Measurements from ENCODE around the gene SLC20A1. TPM values are rescaled to one million over a fixed set of nuclear protein-coding genes. Genes with fewer than 3 reads are reported as not detected.

SLC20A1 gene
- total RNA-seq, 4 donors from 2014 or later: 5.0 to 19.2 (median 12.4) TPM

DNA sequence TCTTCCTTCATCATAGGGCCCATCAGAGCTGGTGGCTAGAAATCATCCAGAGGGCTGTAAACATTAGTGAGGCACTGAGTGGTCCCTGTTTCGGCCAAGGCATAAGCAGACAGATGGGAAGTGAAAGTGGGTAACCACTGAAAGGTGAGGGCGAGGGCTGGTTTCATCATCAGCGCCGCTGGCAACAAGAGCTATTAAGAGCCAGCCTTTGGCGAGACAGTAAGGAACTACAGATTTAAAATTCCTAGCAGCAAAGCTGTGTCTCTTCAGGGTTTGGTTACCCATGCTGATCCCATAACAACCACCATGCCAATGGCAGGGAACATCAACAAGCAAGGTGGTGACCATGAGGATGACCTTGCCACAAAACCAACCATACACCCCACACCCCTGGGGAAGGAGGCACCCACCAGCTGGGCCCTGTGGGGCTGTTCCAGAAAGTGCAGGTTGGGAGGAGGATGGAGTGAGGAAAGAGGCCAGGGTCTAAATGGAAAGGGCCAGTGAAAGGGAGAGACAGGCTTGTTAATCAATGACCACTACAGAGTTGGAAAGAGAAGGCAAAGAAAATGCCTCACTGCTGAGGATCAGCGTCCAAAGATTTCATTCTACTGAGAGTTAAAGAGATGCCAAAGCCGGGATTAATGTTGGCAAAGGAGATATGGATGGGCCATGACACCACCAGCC lies 9.0 kb upstream of the SLC20A1 start:
- 82 to 96% methylated on average over 7 of the region's 7 CpGs for WGBS, 2 donors
- DNase-seq (ENCODE audit: low spot score in 2 of 2): no peak
- H3K4me3 ChIP-seq (ENCODE audit: low read depth, poor library complexity, severe bottlenecking): no peak overlapping the region
- TF ChIP-seq POLR2A (IDR thresholded peaks at IDR 0.05): no peak
- TF ChIP-seq, protein P1, sequence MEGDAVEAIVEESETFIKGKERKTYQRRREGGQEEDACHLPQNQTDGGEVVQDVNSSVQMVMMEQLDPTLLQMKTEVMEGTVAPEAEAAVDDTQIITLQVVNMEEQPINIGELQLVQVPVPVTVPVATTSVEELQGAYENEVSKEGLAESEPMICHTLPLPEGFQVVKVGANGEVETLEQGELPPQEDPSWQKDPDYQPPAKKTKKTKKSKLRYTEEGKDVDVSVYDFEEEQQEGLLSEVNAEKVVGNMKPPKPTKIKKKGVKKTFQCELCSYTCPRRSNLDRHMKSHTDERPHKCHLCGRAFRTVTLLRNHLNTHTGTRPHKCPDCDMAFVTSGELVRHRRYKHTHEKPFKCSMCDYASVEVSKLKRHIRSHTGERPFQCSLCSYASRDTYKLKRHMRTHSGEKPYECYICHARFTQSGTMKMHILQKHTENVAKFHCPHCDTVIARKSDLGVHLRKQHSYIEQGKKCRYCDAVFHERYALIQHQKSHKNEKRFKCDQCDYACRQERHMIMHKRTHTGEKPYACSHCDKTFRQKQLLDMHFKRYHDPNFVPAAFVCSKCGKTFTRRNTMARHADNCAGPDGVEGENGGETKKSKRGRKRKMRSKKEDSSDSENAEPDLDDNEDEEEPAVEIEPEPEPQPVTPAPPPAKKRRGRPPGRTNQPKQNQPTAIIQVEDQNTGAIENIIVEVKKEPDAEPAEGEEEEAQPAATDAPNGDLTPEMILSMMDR (IDR thresholded peaks at IDR 0.05): no peak
- intact Hi-C loops (cut with DNase I; ENCODE audit: low total_unique reads): no loop called here

DNA sequence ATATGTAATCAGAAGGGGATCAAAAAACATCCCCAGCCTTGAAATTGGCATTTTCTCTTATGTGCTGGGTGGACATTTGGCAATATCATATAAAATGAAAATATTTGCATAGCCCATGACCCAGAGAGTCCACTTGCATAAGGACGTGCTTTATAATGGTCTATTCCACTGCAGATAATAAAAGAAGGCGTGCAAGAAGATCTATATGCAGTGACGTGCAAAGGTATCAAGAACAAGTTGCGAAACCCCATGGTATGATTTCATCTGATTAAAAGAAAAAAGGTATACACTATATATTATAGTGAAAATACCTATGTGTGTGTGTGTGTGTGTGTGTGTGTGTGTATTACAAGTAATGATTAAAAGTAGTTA lies 8.5 kb upstream of the SLC20A1 start:
- TF ChIP-seq, protein P1 (IDR thresholded peaks at IDR 0.05): no peak
- TF ChIP-seq POLR2A (IDR thresholded peaks at IDR 0.05): no peak
- no peak for DNase-seq (ENCODE audit: low spot score in 2 of 2)
- no peak overlapping the region for H3K4me3 ChIP-seq (ENCODE audit: low read depth, poor library complexity, severe bottlenecking)
- intact Hi-C loops (cut with DNase I; ENCODE audit: low total_unique reads): no loop called here
- WGBS, 2 donors: 84 to 91% methylated on average over 4 of the region's 4 CpGs

DNA sequence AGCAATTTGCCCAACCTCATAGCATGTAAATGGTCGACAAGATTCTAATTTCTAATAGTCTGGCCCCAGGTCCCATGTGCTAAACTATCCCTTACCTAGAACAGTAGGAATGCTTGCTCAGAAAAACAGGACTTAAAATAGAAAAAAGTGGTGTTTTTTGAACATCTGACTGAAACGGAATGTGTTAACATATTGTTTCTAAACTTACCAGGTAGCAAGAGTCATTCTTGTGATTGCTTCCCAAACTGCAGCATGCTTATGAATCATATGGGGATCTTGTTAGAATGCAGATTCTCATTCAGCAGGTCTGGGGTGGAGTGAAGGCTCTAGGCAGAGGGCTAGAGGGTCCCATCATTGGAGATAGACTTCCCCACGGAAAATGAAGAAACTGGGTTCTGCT lies 5.8 kb upstream of the SLC20A1 start:
- DNase-seq (ENCODE audit: low spot score in 2 of 2): no peak
- TF ChIP-seq, protein P1 (IDR thresholded peaks at IDR 0.05): no peak
- TF ChIP-seq POLR2A (IDR thresholded peaks at IDR 0.05): no peak
- 94 to 95% methylated on average over 3 of the region's 3 CpGs for WGBS, 2 donors
- no peak overlapping the region for H3K4me3 ChIP-seq (ENCODE audit: low read depth, poor library complexity, severe bottlenecking)
- intact Hi-C loops (cut with DNase I; ENCODE audit: low total_unique reads): no loop called here

DNA sequence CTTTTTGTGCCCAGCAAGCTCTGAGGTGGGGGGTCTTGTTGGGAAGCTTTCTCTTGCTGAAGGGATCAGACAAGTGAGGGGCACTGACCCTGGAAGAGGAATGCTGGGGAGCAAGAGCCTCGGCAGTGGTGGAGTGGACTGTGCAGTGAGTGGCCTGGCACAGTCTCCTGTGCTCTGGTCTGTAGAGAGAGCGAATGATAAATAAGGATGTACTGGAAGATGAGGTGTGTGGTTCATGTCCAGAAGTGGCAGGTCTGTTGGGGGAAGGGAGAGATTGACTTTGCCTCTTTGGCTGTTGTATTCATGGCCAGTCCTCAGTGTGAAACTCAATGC lies 5.3 kb upstream of the SLC20A1 start:
- no peak for DNase-seq (ENCODE audit: low spot score in 2 of 2)
- TF ChIP-seq, protein P1 (IDR thresholded peaks at IDR 0.05): no peak
- TF ChIP-seq POLR2A (IDR thresholded peaks at IDR 0.05): no peak
- intact Hi-C loops (cut with DNase I; ENCODE audit: low total_unique reads): no loop called here
- no peak overlapping the region for H3K4me3 ChIP-seq (ENCODE audit: low read depth, poor library complexity, severe bottlenecking)
- WGBS, 2 donors: 91 to 97% methylated on average over 2 of the region's 2 CpGs

DNA sequence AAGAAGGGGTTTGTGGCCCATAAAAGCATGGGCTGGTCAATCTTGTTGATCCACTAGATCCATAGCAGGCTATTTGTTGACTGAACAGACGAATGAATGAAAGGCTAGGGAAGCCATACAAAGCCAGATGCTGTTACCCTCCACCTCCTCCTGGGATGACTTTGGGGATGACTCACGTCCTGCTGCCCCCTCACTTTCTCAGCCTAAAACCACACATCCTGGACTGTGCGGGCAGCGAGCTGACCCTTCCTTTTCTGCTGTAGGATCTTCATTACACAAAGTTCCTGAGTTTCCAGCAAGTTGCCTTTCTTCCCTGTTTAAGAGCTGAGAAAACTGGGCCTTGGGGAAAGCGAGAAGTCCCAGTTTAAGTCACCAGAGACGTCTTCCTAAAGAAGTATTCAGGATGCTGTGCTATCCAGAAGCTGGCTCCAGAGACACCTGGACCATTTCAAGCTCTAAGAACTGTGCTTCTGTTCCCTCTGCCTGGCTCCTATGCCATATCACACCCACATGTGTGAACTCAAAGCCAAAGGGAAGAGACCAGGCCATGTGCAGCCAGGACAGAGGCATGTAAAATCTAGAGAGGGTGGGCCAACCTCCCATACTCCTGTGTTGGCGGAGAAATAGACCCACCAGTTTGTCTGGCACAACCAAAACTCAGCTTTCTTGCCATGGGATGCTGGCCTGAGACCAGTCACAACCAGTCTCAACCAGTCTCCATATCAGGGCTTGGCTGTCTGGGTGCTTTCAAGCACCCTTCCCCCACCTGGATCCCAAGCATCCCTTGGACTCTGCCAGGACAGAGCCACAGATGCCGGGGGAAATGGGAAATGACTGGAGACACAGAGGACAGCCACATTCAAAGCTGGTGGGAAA lies 4.7 kb upstream of the SLC20A1 start:
- WGBS, 2 donors: 57 to 59% methylated on average over 8 of the region's 8 CpGs
- TF ChIP-seq POLR2A (IDR thresholded peaks at IDR 0.05): no peak
- TF ChIP-seq, protein P1 (IDR thresholded peaks at IDR 0.05): no peak
- DNase-seq (ENCODE audit: low spot score in 2 of 2): no peak
- intact Hi-C loops (cut with DNase I; ENCODE audit: low total_unique reads): no loop called here
- H3K4me3 ChIP-seq (ENCODE audit: low read depth, poor library complexity, severe bottlenecking): no peak overlapping the region

Data from lower leg skin (tissue), 4 donors.